ENCODE results near the gene ERICH3. TPM values are rescaled to one million over a fixed set of nuclear protein-coding genes. Genes with fewer than 3 reads are reported as not detected.

ERICH3 gene
- total RNA-seq, 2 donors from 2014 or later, result not detected

DNA sequence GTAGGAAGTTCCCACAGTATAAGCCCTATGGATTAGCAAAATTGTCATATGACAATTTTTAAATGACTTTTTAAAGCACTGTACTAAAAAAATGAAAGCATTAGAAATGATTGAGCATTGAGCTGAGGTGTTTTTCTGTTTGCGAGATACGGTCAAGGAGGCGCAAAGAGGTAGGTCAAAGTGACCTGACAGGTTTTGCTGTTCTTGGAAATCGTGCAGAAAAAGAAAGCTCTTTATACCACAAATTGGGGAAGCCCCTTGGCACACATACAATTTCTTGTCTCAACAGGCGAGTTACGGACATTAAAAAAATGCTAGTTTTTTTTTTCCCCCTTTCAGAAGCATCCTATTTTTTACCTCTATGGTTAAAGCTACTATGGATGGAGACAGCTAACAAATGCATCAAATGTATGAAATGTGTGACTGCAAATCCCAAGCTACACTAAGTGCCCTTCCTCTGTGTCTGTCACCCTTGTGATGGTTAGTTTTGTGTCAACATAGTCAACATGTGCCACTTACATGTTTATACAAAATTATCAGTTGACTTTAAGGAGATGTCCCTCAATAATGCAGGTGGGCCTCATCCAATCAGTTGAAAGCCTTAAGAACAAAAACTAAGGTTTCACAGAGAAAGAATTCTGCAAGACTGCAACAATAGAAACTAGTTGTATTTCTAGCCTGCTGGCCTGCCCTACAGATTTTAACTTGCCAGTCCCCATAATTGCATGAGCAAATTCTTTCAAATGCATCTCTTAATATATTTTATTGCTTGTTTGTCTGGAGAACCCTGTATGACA, 30.0 kb upstream of the ERICH3 start:
- TF ChIP-seq, protein P1, sequence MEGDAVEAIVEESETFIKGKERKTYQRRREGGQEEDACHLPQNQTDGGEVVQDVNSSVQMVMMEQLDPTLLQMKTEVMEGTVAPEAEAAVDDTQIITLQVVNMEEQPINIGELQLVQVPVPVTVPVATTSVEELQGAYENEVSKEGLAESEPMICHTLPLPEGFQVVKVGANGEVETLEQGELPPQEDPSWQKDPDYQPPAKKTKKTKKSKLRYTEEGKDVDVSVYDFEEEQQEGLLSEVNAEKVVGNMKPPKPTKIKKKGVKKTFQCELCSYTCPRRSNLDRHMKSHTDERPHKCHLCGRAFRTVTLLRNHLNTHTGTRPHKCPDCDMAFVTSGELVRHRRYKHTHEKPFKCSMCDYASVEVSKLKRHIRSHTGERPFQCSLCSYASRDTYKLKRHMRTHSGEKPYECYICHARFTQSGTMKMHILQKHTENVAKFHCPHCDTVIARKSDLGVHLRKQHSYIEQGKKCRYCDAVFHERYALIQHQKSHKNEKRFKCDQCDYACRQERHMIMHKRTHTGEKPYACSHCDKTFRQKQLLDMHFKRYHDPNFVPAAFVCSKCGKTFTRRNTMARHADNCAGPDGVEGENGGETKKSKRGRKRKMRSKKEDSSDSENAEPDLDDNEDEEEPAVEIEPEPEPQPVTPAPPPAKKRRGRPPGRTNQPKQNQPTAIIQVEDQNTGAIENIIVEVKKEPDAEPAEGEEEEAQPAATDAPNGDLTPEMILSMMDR (conservative IDR thresholded peaks at IDR 0.05), result no peak
- no peak overlapping the region for H3K27ac Mint-ChIP-seq
- Histone ChIP-seq H3K4me1 (ENCODE audit: control insufficient read depth, insufficient read depth, low read length) (no peaks in the 10 kb centered on the region), H3K4me3 (ENCODE audit: low read length) (no peak overlapping the region), H3K36me3 (ENCODE audit: control insufficient read depth, insufficient read depth, low read length) (peaks cover 14% of the 10 kb centered on the region), H3K9ac (ENCODE audit: extremely low read depth, low read length, poor library complexity, severe bottlenecking) (no peak overlapping the region), H3K9me3 (ENCODE audit: control insufficient read depth, low read length) (no peaks in the 10 kb centered on the region), H3K27ac (ENCODE audit: low read depth, low read length) (no peak overlapping the region), H3K27me3 (ENCODE audit: control insufficient read depth, insufficient read depth, low read length, poor library complexity, severe bottlenecking) (no peaks in the 10 kb centered on the region)
- H3K36me3 Mint-ChIP-seq (ENCODE audit: low read depth), result no peaks in the 10 kb centered on the region
- no peaks in the 10 kb centered on the region for H3K9me3 Mint-ChIP-seq
- H3K27me3 Mint-ChIP-seq (ENCODE audit: insufficient read depth), result no peaks in the 10 kb centered on the region
- H3K4me1 Mint-ChIP-seq, result no peaks in the 10 kb centered on the region
- DNase-seq, result no peak
- no peak overlapping the region for H3K4me3 Mint-ChIP-seq
- WGBS, 2 experiments (ENCODE audit: insufficient coverage in 1 of 2, insufficient read length in 1 of 2), result 95 to 97% methylated on average over 4 to 6 of the region's 6 CpGs

DNA sequence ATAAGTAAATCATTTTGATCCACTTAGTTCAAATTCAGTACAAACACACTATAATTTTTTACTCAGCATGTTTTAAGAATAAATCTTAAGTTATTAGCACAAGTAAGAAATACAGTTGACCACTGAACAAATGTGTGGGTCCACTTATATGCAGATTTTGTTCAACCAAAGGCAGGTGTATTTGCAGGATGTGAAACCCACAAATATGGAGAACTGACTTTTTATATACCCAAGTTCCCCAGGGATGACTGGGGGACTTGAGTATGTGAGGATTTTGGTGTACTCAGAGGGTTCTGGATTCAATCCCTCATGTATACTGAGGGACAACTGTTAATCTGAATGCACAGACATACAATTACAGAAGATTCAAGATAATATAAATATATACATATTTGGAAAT, 25.7 kb upstream of the ERICH3 start:
- Mint-ChIP-seq H3K4me1 (no peaks in the 10 kb centered on the region), H3K4me3 (no peak overlapping the region), H3K27ac (no peak overlapping the region), H3K36me3 (ENCODE audit: low read depth) (no peaks in the 10 kb centered on the region), H3K9me3 (no peaks in the 10 kb centered on the region), H3K27me3 (ENCODE audit: insufficient read depth) (no peaks in the 10 kb centered on the region)
- no peak for DNase-seq
- Histone ChIP-seq H3K4me3 (ENCODE audit: low read length) (no peak overlapping the region), H3K27me3 (ENCODE audit: control insufficient read depth, insufficient read depth, low read length, poor library complexity, severe bottlenecking) (no peaks in the 10 kb centered on the region), H3K9ac (ENCODE audit: extremely low read depth, low read length, poor library complexity, severe bottlenecking) (no peak overlapping the region), H3K9me3 (ENCODE audit: control insufficient read depth, low read length) (no peaks in the 10 kb centered on the region), H3K36me3 (ENCODE audit: control insufficient read depth, insufficient read depth, low read length) (peaks cover 8% of the 10 kb centered on the region), H3K27ac (ENCODE audit: low read depth, low read length) (no peak overlapping the region), H3K4me1 (ENCODE audit: control insufficient read depth, insufficient read depth, low read length) (no peaks in the 10 kb centered on the region)
- TF ChIP-seq, protein P1 (conservative IDR thresholded peaks at IDR 0.05), result no peak

DNA sequence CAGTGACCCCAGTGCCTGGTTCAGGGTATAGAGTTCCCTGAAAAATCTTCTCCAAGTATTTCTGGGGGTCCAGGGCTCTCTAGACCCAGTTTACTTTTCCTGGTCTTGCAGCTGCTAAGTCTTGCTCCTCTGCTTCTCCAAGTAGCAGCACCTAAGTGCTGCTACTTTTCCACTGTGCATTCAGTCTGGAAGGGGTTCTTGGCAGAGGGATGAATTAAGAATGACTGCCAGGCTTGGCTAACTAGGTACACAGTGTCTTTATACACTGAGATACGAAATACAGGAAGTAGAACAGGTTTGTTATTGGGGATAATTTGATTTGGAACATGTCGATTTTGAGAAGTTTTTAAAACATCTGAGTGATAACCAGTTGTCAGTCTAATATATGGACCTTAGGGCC, 24.2 kb upstream of the ERICH3 start:
- Mint-ChIP-seq H3K27me3 (ENCODE audit: insufficient read depth) (no peaks in the 10 kb centered on the region), H3K4me1 (no peaks in the 10 kb centered on the region), H3K27ac (no peak overlapping the region), H3K36me3 (ENCODE audit: low read depth) (no peaks in the 10 kb centered on the region), H3K9me3 (no peaks in the 10 kb centered on the region), H3K4me3 (no peak overlapping the region)
- TF ChIP-seq, protein P1 (conservative IDR thresholded peaks at IDR 0.05), result no peak
- 89 to 94% methylated on average over 2 of the region's 2 CpGs for WGBS, 2 experiments (ENCODE audit: insufficient coverage in 1 of 2, insufficient read length in 1 of 2)
- Histone ChIP-seq H3K27ac (ENCODE audit: low read depth, low read length) (no peak overlapping the region), H3K9ac (ENCODE audit: extremely low read depth, low read length, poor library complexity, severe bottlenecking) (no peak overlapping the region), H3K4me3 (ENCODE audit: low read length) (no peak overlapping the region), H3K27me3 (ENCODE audit: control insufficient read depth, insufficient read depth, low read length, poor library complexity, severe bottlenecking) (no peaks in the 10 kb centered on the region), H3K4me1 (ENCODE audit: control insufficient read depth, insufficient read depth, low read length) (no peaks in the 10 kb centered on the region), H3K9me3 (ENCODE audit: control insufficient read depth, low read length) (no peaks in the 10 kb centered on the region), H3K36me3 (ENCODE audit: control insufficient read depth, insufficient read depth, low read length) (no peaks in the 10 kb centered on the region)
- DNase-seq, result no peak
